Left hindlimb (tissue), 1 donor: ENCODE results near the gene UBTD1.

ENCODE experiments used
- DNase-seq: peaks from one replicate; pipeline ENCODE4 v3.0.0-alpha.2; 2018

UBTD1 gene

DNA sequence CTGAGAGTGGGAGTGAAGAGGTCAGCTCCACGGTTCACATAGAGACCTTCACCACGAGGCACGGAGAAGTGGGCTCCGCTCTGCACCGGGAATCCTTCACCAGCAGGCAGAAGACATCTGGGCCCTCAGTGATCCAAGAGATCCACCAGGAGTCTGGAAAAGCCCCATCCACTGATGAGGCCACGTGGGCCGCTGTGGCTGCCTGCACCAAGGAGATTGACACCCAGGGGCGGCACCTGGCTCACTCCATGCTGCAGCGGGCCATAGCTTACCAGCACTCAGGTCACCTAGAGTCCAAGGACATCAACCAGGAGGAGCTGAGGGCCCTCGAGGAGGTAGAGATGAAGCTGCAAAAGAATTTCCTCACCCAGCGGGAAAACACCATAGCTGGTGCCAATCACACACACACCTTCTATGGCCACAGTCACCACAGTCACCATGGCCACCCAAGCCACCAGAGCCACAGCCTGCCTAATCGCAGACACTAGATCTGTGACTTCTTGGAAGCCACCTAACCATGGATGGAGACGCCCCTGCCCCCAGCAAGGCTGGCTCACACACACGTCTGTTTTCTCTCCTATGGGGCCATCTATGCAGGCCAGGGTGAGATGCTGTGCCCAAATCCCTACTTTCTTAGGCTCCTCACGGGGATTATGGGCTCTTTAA is 91.5 kb downstream of the UBTD1 start:
- no peak for DNase-seq

- DNase-seq = no peak
These were observed 92.2 kb downstream of the UBTD1 start for GRCh38 chr10:97590748-97591495.

DNA sequence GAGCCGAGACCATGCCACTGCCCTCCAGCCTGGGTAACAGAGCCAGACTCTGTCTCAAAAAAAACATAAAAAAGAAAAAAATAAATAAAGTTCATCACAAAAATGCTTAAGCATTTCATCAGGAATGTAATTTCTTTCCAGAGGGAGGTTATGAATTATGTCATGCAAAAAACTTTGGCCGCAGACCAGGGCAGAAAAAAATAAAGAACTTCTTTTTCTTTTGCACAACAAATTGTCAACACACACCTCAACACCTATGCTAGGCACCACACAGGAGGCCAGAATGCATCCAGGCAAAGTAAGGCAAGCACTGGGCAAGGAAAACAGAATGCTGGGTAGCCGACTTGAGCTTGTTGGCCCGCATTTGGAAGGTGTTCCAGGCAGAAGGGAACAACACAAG is 94.7 kb downstream of the UBTD1 start:
- DNase-seq = no peak

DNA sequence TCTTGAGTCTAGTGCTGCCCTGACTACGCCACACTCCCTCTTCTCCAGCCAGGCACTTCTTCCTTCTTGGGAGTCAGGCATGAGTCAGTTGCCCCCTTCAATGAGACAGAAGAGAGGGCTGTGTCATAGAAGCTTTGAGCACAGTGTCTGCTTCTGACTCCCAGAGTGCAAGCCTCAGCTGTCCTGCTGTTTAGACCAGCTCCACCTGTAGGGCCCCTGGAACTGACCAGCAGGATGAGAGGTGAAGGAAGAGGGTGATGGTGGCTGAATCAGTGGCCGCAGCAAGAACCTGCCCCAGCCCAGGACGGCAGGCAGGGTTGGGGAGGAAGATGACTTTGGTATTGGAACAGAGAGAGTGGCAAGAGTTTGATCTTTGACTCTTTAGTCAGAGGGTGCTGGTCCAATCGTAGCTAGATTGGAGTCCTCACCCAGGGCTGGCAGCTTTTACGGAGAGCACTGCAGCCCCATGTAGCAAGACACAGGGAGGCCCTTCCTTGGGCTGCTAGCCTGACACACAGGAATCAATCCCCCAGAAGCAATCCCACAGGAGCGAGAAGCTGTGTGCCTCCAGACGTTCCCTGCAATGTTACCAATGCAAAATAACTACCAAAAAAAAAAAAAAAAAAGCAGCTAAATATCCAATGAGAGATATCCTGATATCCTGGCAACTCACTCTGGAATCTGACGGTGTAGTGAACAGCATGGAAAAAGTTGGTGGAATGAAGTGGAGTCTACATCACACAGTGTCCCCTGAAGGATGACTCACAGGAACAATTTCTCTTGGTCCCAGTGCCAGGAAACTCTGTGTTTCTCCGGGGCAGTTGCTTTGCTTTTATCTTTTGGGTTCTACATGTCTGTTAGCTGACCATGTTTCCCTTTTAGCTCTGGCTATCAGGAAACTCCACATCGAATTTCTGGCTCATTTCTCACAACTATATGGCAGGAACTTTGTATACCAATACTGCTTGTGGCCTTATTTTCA is 97.7 kb downstream of the UBTD1 start:
- DNase-seq = peak; percentile 64

GRCh38 chr10:97597778-97598177 is 99.1 kb downstream of the UBTD1 start:
- DNase-seq = no peak

GRCh38 chr10:97598407-97599271 is 99.9 kb downstream of the UBTD1 start:
- DNase-seq = no peak

DNA sequence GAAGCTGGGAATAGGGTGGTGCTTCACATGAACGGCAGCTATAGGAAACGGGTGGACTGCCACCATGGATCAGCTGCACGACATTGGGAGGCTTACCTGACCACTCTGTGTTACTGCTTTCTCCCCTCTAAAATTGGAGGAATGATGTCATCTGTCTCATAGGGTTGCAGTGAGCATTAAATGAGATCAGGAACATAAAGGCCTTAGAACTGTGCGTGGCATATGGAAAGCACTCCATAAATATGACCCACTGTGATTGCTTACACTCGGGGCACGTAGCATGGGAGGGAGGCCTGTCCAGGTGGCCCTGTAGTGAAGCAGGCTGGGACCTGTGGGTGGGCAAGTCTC is 100.5 kb downstream of the UBTD1 start:
- no peak for DNase-seq

DNA sequence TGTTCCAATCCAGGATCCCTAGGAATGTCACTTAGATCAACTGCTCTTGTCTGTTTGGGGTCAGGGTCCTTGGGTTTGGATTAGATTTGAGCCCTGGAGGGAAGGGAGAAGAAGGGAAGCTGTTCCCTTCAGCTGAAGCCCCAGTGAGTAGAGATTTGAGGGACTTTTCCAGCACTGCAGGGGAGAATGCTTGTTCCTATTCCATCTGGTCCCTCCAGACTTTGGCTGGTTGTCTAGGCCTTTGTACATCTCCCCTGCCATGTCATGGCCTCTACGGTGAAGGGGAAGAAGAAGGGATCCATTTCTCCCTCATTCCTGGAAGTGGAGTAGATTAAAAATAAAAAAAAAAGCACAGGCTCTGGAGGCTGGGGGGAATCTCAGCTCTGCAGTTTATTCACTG is 101.9 kb downstream of the UBTD1 start:
- no peak for DNase-seq

DNA sequence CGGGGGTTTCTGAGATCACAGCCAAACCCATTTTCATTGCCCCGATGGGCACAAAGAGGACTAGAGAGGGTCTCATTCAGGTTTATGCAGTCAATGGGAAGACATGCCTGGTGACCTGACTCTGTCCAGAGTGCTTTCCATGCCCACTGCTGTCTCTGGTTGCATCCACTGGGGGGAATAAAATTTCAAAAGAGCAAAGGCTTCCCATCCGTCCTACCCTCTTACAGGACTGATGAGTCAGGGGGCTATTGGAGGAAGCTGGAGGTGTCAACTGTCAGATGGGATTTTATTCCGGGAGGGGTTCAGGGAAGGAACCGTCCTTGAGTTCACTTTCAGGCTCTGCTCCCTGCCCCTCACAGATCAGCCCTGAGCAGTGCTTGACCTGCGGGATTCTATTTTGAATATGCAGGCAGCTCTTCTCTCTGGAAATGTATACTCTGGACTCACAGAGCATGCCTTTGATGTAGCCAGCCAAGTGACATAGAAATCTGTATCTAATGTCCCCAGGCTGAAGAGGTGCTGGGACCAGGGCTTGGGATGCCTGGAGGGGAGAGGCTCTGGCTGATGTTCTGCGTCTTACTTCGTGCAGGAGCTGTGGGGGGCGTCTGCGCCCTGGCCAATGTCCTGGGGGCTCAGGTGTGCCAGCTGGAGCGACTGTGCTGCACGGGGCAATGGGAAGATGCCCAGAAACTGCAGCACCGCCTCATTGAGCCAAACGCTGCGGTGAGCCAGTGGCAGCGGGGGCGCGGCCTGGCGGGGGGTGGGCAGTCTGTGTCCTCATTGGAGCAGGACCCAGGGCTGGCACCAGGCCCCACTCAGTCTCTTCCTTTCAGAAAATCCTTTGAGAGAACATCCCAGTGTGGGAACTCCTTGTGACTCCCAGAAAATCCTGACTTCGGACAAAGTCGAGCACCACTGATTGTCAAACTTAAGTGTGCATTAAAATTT is 102.8 kb downstream of the UBTD1 start:
- DNase-seq = no peak

GRCh38 chr10:97607095-97607636 is 108.4 kb downstream of the UBTD1 start:
- DNase-seq = no peak

- DNase-seq = no peak
These were observed 110.4 kb downstream of the UBTD1 start for GRCh38 chr10:97608991-97609561.

DNA sequence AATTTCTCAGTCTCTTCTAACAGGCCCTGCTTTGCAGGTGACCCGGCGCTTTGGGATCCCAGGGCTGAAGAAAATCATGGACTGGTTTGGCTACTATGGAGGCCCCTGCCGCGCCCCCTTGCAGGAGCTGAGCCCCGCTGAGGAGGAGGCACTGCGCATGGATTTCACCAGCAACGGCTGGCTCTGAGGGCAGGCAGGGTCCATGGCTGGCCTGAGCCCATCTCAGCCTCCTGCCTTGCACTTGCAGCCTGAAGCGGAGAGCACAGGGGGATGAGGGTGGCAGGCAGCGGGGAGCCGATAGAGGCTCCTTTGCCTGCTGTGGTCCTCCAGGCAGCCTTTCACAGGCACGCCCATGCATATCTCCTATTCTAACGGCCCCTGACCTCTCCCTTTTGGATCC is 112.7 kb downstream of the UBTD1 start:
- DNase-seq = no peak

GRCh38 chr10:97612386-97612785 is 113.7 kb downstream of the UBTD1 start:
- DNase-seq = no peak

DNA sequence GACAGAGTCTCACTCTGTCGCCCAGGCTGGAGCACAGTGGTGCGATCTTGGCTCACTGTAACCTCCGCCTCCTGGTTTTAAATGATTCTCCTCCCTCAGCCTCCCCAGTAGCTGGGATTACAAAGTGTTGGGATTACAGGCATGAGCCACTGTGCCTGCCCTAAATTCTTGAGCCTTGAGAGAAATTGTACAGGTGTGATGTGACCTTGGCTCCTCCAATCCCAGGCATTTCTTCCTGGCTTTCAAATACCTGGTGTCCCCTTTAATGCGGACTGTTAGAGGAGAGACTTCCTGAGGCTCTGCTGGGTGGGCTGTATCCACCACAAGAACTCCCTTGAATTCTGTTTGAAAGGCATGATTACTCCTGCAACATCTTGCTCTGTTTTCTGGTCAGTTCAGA is 119.6 kb downstream of the UBTD1 start:
- no peak for DNase-seq

- DNase-seq = no peak
These were observed 120.0 kb downstream of the UBTD1 start for GRCh38 chr10:97618733-97619132.
